GM19328 (cell line): ENCODE measurements around the gene FUBP3.
"Not testable (repeated sequence)": the region's sequence is repeated elsewhere in the genome, so short reads cannot be mapped to it uniquely, and the experiment has no call there.

Experiments used
- ATAC-seq: cut with Tn5 transposase; IDR thresholded peaks from one replicate; pipeline ENCODE4 v1.9.1; 2021; ENCODE audit warnings: mild to moderate bottlenecking, moderate library complexity; ENCODE audit not compliant: unreplicated experiment

The FUBP3 gene

DNA sequence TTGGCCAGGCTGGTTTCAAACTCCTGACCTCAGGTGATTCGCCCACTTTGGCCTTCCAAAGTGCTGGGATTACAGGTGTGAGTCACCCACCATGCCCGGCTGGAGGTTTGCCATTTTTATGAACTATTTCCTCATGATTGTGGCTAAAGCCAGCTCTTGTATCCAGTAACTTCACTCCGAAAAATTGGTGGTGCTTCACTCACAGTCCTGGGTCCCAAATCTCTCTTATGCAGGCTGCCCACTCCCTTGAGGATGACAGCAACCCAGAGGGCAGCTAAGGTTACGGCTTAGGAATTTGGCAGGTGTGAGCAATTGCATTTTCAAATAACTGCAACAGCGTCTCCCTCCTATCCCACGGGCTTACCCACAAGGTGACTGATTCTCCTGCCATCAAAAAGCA, 23.4 kb upstream of the FUBP3 start:
- ATAC-seq, result no peak

DNA sequence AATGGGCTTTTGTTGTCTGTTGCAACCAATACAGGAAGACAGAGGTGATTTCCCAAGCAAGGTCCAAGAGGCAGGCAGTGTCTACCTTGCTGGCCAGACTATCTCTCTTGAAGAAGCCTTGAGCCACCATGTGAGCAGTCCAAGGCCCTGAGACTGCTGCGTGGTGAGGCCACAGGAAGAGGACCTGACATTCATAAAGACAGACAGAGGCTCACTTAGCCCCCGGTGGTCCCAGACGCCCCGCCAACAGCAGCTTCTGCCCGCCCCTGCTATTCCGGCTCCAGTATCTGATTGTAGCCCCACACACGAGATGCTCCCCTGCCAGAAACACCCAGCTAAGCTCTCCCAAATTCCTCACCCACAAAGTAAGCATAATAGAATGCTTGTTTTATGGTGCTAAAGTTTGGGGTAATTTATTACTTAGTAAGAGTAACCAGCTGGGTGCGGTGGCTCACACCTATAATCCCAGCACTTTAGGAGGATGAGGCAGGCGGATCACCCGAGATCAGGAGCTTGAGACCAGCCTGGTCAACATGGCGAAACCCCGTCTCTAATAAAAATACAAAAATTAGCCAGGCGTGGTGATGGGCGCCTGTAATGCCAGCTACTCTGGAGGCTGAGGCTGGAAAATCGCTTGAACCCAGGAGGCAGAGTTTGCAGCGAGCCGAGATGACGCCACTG, 22.8 kb upstream of the FUBP3 start:
- ATAC-seq, result no peak

DNA sequence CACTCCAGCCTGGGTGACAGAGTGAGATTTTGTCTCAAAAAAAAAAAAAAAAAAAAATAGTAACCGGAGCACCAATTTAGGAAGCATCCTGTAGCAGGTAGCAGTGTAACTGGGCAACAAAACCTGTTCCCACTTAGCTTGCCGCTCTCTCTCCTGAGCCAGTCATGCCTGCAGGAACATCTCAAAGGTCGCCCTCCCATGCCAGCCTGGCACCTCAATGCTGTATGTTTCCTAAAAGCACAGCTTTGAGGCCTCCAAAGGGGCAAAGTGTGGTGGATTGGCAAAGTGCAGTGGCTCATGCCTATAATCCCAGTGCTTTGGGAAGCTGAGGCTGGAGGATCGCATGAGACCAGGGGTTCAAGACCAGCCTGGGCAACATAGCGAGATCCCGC, 22.3 kb upstream of the FUBP3 start:
- no peak for ATAC-seq

DNA sequence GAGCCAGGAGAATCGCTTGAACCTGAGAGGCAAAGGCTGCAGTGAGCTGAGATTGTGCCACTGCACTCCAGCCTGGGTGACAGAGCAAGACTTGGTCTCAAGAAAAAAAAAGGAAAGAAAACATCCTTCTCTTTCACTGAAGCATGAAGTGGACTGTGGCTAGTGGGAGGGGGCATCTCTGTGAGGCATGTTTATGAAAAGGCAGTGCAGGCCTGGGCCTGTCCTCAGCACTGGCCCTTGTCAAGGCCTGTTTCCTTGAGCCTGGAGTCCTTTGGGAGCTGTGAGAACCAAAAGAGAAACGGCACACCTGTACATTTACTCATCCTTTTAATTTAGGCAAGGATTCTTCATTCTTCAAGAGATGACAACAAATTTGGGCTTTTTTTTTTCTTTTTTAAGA, 18.3 kb upstream of the FUBP3 start:
- no peak for ATAC-seq

DNA sequence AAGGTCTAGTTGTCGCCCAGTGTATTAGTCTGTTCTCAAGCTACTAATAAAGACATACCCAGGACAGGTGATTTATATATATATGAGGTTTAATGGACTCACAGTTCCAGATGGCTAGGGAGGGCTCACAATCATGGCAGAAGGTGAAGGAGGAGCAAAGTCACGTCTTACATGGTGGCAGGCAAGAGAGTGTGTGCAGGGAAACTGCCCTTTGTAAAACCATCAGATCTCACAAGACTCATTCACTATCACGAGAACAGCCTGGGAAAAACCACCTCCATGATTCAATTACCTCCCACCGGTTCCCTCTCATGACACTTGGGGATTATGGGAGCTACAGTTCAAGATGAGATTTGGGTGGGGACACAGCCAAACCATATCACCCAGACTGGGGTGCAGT, 16.9 kb upstream of the FUBP3 start:
- ATAC-seq, result not testable (repeated sequence)

DNA sequence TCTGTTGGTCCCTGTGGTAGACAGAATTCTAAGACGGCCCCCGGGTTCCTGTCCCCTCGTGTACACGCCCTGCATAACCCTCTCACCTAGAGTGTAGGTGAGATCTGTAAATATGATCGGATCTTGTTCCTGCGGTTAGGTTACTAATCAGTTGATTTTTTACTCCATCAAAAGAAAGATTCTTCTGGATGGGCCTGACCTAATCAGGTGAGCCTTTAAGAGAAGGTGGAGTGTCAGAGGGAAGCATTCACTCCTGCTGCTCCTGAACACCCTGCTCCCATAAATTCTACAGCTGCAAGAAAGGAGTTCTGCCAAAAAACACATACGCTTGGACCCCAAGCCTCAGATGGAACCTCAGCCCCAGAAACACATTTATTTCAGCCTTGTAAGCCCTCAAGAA, 15.6 kb upstream of the FUBP3 start:
- ATAC-seq, result no peak

DNA sequence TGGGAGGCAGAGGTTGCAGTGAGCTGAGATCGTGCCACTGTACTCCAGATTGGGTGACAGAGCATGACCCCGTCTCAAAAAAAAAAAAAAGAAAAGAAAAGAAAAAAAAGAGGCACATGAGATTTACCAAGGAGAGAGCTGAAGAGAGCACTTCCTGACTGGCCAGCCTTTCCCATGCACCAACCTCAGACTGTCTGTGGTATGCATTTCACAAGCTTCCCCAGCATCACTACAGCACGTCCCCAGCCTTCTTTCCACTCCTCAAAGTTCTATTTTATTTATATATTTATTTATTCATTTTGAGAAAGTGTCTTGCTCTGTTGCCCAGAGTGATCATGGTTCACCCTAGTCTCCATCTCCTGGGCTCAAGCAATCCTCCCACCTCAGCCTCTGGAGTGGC, 13.6 kb upstream of the FUBP3 start:
- ATAC-seq, result no peak

DNA sequence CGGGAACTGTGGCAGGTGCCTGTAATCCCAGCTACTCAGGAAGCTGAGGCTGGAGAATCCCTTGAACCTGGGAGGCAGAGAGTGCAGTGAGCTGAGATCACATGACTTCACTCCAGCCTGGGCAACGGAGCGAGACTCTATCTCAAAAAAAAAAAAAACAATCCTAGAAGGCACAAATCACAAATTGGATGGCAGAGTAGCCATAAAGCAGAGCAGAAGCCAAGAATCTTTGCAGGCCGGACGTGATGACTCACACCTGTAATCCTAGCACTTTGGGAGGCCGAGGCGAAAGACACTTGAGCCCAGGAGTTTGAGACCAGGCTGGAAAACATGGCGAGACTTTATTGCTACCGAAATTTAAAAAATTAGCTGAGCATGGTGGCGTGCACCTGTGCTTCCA, 9.2 kb upstream of the FUBP3 start:
- no peak for ATAC-seq

DNA sequence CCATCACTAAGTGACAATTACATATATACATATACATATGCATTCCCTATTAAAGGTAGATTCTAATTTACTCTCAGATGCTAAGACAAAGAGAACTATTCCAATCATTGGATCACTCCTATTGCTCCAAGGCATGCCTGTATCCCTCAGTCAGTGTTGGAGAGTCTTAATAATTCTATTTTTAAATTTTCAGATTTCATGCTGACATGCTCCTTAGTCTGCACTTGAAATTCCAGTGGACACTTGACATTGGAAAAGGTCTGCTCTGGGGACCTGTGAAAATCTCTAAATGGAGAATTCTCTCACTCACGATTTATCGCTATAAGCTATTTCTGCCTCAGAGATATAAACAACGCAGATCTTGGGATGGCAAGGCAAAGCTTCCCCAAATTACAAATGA, 3.9 kb upstream of the FUBP3 start:
- ATAC-seq, result no peak

DNA sequence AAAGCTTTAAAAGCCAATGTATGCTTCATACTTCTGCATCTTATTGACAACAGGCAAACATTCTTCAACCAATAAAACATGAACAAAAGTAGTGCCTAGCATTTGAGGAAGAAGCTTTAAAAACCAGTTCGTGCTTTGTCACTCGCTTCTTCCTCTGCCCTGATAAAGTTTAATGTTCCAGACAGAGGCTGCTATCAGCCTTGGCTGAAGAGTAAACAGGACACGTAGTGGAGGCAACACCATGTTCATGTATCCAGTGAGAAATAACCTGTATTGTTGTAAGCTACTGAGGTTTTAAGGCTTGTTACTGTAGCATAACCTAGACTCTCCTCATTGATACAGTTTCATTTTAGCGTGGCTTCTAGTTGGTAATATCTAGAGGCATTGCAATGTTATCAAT, 3.2 kb upstream of the FUBP3 start:
- no peak for ATAC-seq

DNA sequence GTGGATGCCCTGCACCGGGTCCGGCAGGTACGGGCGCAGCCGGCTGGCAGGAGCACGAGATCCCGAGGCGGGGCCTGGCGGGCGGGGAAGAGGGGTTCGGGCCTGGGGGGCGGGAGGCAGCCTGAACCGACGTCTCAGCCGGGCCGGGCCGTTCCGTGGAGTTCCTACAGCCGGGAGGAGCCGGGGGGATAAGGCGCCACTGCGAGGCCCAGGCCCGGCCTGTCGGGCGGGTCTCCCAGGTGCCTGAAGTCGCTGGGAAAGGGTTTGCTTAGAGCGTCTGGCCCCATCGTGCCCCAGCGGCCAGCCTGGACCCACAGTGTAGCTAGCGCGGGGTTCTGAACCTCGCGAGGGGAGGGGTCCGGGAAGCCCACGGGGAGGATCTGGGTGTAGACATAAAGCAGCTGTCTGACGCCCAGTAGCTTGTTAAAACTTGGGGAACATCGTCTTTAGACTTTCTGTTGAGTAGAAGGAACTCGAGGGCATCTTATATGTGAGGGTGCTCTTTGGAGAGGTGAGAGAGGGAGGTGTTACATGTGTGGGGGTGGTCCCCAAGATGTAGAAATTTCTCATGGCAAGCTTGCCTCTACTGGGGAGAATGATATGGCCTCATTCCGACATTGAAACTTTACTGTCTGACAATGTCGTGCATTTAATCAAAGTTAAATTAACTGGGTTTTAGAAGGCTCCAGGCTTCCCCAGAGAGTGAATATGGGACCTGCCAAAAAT, 524 bp downstream of the FUBP3 start:
- peak; percentile 40 for ATAC-seq

DNA sequence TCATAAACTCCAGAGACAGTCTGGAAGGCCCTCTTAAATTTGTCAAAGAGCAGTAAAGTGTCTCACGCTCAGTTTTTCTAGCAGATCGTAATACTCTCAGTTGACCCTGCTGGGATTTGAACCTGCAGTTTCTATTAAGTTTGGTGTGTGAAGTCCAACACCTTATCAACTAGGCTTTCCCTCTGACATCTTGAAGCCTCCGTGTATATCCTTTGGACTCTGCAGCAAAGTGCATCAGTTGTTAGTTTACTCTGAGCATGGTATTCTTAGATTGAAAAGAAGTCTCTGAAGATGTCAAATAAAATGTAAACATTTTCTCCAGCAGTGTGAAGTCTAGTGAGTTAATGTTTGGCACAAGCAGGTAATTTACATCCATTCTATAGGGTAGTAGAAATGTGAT, 2.4 kb downstream of the FUBP3 start:
- ATAC-seq, result no peak

DNA sequence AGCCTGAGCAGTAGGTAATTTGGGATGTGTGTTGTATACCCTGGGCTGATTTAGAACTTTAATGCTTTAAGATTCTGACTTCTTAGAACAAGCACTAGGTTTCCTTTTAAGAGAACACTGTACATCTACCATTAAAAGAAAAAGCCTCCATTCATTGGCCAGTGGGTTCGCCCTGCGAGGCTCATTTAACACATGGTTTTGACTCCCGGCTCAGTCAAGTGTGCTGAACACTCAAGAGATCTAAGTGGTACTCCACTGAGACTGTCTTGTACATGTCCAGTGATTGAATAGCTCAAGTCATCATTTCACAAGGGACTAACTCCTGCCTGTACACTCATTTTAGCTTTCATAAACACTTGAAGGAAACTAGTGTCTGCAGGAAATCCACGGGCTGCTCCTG, 3.9 kb downstream of the FUBP3 start:
- ATAC-seq, result no peak

DNA sequence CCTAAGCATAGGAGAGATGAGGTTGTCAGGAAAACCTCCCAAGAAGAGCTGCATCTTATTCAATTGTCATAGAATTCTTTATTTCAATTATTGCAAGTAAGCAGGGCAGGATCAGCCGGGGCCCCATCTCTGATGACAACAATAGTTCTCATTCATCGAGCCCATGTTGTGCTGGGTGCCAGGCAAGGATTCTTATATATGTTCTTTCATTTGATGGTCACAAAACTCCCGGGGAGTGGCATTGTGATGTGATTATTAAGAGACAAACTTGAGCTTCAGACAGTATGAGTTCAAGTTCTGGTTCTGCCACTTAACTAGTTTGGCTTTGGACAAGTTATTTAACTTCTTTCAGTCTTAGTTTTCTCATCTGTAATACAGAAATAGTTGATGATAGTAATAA, 8.5 kb downstream of the FUBP3 start:
- ATAC-seq, result no peak

DNA sequence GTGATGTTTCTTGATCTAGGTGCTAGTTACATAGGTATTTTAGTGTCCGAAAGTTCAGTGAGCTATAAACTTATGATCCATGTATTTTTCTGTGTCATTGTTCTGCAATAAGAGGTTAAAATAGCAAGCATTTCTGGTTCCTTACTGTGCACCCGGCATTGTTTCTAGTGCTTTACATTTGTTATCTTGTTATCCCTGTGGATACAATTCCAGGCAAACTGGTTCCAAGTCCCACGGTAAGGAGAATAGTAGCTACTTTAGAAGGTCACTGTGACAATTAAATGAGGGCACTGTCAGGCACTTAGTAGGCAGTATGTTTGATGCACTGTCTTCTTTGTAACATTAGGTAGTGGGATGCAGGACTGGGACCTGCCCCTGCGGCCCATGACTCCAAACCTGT, 9.0 kb downstream of the FUBP3 start:
- no peak for ATAC-seq

DNA sequence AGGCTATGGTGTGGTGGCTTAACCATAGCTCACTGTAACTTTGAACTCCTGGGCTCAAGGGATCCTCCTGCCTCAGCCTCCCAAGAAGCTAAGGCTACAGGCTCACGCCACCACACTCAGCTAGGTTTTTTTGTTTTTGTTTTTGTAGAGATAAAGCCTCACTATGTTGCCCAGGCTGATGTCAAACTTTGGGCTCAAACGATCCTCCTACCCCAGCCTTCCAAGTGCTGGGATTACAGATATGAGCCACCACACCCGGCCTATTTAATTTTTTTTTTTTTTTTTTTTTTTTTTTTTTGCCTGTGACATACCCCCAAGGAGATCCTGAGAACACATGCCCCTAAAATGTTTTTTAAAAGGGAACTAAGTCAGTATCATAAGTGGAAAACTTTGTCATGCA, 10.4 kb downstream of the FUBP3 start:
- no peak for ATAC-seq

DNA sequence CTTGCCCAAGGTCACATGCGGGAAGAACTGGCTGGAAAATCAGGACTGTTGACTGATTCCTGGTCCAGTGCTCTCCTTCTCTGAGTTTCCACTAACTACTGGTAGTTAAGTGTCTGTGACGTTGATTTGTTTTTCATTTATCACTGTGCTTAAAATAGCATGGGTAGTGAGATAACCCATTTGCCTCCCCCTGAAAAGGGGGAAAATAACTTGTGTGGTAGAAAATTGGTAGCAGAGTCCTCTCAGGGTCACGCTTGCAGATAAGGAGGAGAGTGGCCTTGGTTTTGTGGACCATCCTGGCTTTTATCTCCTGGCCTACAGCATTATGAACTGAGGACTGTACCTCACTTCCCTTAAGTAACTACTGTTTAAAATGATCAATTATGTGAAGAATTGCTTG, 10.9 kb downstream of the FUBP3 start:
- no peak for ATAC-seq

DNA sequence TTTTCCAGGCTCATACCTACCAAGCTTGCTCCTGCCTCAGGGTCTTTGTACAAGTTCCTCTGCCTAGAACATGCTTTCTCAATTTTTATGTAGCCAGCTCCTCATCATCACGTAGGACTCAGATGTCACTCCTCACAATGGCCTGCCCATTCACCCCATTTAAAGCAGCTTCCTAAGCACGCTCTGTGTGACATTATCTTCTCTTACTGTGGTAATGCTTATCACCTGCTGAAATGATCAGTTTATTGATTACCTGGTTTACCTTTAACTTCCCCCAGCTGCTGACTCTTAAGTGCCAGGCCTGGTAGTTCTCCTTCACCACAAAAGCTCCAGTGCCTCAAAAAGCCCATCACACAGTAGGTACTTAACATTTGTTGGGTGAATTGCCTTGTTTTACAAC, 13.6 kb downstream of the FUBP3 start:
- ATAC-seq, result no peak

DNA sequence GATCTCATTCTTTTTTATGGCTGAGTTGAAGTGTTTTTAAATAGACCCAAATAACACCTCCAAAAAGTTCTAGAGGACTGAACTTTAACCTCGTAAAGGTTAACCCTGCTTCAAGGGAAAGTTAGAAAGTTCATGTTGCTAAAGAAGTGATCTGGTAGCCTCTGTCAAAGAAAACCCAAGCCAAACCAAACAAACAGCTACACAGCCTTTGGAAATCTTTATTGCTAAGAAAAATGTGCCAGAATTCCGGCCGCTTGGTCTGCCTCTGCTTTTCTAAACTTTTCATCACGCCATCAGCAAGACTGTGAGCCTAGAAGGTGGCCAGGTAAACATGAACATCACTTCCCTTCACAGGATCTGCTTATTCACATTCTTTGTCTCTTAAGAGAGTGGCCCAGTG, 17.9 kb downstream of the FUBP3 start:
- no peak for ATAC-seq

DNA sequence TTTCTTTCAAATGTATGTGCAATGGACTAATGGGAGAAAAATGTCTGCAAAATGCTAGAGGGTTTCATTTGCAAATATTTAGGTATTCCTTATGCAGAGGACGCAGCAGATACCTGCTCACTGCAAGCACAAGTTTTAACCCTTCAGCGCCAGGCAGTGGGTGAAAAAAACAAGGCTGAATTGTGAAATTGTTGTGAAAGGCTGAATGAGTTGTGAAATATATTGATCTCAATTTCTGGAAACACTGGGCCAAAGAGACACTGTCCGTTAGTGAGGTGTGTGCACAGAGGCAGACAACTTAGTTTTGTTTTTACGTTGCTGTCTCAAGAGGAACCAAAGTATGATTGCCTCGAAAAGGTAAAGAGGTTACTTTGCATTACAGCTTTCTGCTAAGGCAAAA, 18.8 kb downstream of the FUBP3 start:
- ATAC-seq, result no peak

DNA sequence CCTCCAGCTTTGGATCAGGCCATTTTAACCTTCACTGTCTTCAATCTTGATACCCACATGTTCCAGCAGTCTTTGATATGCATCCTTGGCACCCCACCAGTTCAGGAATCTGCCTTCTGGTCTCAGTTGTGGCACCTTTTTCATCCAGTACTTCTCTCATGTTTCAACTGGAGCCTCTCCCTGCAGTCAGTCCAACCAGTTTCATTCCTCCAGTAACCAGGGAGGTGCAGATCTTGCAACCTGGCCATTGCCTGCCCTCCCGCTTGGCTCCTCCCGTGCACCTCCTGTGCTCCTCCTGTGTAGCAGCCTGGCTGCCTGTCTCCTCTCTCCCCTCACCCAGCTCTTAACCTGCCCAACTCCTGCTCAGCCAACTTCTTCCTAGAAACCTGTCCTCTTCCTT, 20.2 kb downstream of the FUBP3 start:
- ATAC-seq, result no peak

DNA sequence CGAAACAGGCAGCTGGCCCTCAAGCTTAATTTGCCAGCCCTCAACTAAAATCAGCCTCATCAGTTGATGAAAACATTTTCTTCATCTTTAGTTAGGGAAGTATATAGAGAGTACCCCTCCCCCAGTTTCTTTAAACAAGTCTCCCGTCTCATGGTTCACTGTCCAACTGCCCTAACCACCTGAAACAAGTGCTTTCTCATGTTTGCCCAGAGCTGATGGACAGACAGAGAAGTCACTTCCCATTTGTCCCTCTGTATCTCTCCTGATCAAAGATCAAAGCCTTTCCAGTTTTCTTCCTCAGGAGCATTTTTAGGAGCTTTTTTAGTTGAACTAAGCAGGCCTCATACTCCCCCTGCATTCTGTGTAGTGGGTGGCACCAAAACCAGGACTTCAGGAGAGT, 21.7 kb downstream of the FUBP3 start:
- ATAC-seq, result no peak

DNA sequence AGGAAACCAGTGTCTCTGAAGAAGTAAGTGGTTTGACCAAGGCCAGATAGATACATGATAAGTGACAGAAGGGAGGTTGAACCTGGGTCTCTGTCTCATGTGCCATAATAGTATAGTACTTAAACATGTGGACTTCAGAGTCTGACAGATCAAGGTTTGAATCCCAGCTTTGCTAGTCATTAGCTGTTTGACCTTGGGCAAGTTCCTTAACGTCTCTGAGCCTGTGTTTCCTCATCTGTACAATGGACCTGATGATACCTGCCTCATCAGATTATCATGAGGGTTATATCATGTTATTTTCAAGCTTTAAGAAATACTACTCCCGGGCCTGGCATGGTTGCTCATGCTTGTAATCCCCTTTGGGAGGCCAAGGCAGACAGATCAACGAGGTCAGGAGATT, 24.9 kb downstream of the FUBP3 start:
- ATAC-seq, result no peak
